Upper lobe of right lung (tissue), 1 donor: ENCODE results near the gene INPP4B. TPM values are rescaled to one million over a fixed set of nuclear protein-coding genes. Genes with fewer than 3 reads are reported as not detected.
A peak's percentile ranks its signal among the peaks of the same experiment; 100 is the strongest.

Experiments used
- ATAC-seq: fragments of 200-7000 bp; cut with Tn5 transposase; one replicate; pipeline ENCODE4 v1.9.1; 2020; ENCODE audit warnings: mild to moderate bottlenecking, moderate library complexity
- DNase-seq: peaks from one replicate; pipeline ENCODE4 v3.0.0-alpha.2; 2020
- H3K27ac ChIP-seq: fragments of 200-600 bp; one replicate; pipeline ENCODE4 v1.8.0; 2022
- H3K27me3 ChIP-seq: fragments of 200-600 bp; one replicate; pipeline ENCODE4 v1.8.0; 2022; ENCODE audit warnings: mild to moderate bottlenecking
- H3K36me3 ChIP-seq: fragments of 200-600 bp; one replicate; pipeline ENCODE4 v1.8.0; 2022
- H3K4me1 ChIP-seq: fragments of 200-600 bp; one replicate; pipeline ENCODE4 v1.8.0; 2022
- H3K4me3 ChIP-seq: fragments of 200-600 bp; one replicate; pipeline ENCODE4 v1.8.0; 2022; ENCODE audit warnings: mild to moderate bottlenecking
- H3K9me3 ChIP-seq: fragments of 200-600 bp; one replicate; pipeline ENCODE4 v1.8.0; 2022
- intact Hi-C: fragments of 100-400 bp; cut with DNase I; formaldehyde crosslinking; loops from one replicate; pipeline ENCODE4 v1.11.0; 2022
- total RNA-seq: library from RNA; stranded (reverse); fragmentation: NEBNext Ultra II Directional; extraction: Animal tissue kit (Norgen Biotek cat#: 25700); gene quantifications from one replicate; pipeline ENCODE4 v1.2.1, GENCODE V29; 2021
- TF ChIP-seq, protein P1 (sequence below): fragments of 200-600 bp; IDR thresholded peaks from one replicate; pipeline ENCODE4 v1.8.0; 2022; ENCODE audit warnings: antibody characterized with exemption
- donor health status: DM: no; HTN: yes; CAD: no; lungs with severe emphysema.

INPP4B gene
- total RNA-seq, 1 donor from 2014 or later, result 20.7 TPM

DNA sequence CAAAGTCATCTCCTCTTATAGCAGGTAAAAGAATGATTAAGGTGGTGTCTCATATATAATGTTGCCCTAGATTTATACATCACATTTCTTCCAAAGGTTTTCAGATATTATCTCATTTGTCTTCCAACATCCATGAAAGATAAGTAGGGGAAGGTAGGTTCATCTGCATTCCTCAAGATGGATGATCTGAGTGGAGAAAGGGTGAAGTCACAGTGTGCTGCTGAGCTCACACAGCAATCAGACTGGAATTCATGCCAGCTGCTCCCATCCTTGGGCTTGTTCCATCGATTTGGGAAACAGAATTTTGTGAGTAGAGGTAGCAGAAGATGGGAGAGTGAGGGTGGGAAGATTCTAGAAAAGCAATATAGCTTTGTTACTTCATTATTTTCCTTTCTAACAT, 482.4 kb downstream of the INPP4B start:
- DNase-seq, result no peak
- TF ChIP-seq, protein P1, sequence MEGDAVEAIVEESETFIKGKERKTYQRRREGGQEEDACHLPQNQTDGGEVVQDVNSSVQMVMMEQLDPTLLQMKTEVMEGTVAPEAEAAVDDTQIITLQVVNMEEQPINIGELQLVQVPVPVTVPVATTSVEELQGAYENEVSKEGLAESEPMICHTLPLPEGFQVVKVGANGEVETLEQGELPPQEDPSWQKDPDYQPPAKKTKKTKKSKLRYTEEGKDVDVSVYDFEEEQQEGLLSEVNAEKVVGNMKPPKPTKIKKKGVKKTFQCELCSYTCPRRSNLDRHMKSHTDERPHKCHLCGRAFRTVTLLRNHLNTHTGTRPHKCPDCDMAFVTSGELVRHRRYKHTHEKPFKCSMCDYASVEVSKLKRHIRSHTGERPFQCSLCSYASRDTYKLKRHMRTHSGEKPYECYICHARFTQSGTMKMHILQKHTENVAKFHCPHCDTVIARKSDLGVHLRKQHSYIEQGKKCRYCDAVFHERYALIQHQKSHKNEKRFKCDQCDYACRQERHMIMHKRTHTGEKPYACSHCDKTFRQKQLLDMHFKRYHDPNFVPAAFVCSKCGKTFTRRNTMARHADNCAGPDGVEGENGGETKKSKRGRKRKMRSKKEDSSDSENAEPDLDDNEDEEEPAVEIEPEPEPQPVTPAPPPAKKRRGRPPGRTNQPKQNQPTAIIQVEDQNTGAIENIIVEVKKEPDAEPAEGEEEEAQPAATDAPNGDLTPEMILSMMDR, result no peak
- H3K36me3 ChIP-seq, result no peaks in the 10 kb centered on the region

DNA sequence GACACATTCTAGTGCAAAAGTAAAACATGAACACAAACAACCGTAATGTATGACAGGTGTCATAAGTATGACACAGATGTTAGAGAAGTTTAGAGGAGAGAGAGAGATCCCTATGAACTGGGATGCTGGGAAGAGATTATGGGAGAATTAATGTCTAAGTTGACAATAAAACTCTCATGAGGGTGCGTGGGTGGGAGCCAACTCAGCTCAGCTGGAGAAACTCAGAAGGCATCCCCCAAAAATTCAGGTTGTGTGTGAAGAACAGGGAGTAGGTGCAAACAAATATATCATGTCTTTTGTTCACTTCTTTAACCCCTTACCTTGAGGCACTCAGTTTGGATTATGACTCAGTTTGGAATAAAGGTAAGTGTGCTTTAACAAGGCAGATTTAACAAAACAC, 484.1 kb downstream of the INPP4B start:
- TF ChIP-seq, protein P1, result no peak
- Histone ChIP-seq H3K4me3 (no peak overlapping the region), H3K27me3 (no peaks in the 10 kb centered on the region), H3K36me3 (no peaks in the 10 kb centered on the region), H3K4me1 (no peaks in the 10 kb centered on the region), H3K27ac (no peak overlapping the region), H3K9me3 (no peaks in the 10 kb centered on the region)
- intact Hi-C loops, result no loop called here
- ATAC-seq, result no peak
- DNase-seq, result no peak

More for the DNA sequence above, 482.4 kb downstream of the INPP4B start:
- H3K27ac ChIP-seq, result no peak overlapping the region
- H3K4me1 ChIP-seq, result peaks cover 6% of the 10 kb centered on the region
- no peaks in the 10 kb centered on the region for H3K9me3 ChIP-seq
- H3K4me3 ChIP-seq, result no peak overlapping the region
- no peak for ATAC-seq
- no peaks in the 10 kb centered on the region for H3K27me3 ChIP-seq
- intact Hi-C loops, result no loop called here

DNA sequence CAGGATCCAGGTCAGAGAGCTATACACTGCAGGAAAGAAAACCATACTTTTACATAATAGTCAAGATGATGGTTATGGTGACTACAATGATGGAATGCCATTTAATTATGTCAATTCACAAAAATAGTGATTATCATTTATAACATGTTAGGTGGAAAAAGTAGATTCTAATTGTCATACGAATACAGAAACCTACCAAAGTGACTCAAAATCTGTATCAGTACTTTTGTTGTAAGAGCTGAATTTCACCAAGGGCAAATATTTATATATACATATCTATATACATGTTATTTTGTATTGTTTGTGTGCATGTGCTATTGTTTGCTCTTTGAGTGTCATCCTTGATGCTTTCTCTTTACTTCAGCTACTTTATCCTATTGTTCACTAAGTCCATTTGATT, 485.4 kb downstream of the INPP4B start:
- ATAC-seq (no peak), DNase-seq (no peak)
- TF ChIP-seq, protein P1, result no peak
- H3K9me3 ChIP-seq, result no peaks in the 10 kb centered on the region
- H3K27ac ChIP-seq, result no peak overlapping the region
- no peak overlapping the region for H3K4me3 ChIP-seq
- intact Hi-C loops, result no loop called here
- no peaks in the 10 kb centered on the region for H3K36me3 ChIP-seq
- peaks cover 1% of the 10 kb centered on the region for H3K4me1 ChIP-seq
- H3K27me3 ChIP-seq, result no peaks in the 10 kb centered on the region

DNA sequence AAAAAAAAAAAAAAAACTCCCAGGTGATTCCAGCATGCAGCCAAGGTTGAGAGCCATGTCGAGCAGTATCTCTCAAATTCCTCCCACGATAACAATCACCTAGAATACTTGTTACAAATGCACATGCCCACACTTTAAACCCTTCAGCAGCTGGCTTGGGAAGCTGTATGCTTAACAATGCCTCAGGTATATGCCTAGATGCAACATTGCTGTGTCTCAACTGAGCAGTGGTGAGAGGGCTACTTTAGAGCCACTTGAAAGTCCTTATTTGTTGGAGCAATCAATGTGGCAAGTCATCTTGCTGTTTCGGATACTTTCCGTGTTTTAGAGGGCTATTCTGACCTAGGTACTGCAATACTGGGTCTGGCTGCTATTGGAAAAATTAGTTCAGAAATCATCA, 487.4 kb downstream of the INPP4B start:
- DNase-seq, result no peak
- H3K4me3 ChIP-seq, result no peak overlapping the region
- intact Hi-C loops, result no loop called here
- no peaks in the 10 kb centered on the region for H3K9me3 ChIP-seq
- H3K27me3 ChIP-seq, result no peaks in the 10 kb centered on the region
- no peak overlapping the region for H3K27ac ChIP-seq
- peaks cover 5% of the 10 kb centered on the region for H3K4me1 ChIP-seq
- no peaks in the 10 kb centered on the region for H3K36me3 ChIP-seq
- peak; percentile 86 for ATAC-seq
- TF ChIP-seq, protein P1, result no peak

DNA sequence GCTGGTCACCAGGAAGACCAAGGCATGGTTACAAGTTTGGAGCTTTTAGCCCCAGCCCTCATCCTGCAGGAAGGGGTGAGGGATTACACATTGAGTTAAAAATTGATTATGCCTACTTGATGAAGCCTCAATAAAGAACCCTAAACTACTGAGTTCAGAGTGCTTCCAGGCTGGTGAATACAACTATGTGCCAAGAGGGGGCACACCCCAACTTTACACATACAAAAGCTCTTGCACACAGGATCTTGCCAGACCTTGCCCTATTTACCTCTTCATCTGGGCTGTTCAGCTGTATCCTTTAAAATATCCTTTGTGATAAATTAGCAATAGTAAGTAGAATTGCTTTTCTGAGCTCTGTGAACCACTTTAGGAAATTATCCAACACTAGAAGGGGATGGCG, 489.3 kb downstream of the INPP4B start:
- DNase-seq (no peak), ATAC-seq (no peak)
- Histone ChIP-seq H3K4me3 (no peak overlapping the region), H3K4me1 (peaks cover 24% of the 10 kb centered on the region), H3K36me3 (no peaks in the 10 kb centered on the region), H3K27ac (no peak overlapping the region), H3K27me3 (no peaks in the 10 kb centered on the region), H3K9me3 (no peaks in the 10 kb centered on the region)
- TF ChIP-seq, protein P1, result no peak
- intact Hi-C loops, result no loop called here

DNA sequence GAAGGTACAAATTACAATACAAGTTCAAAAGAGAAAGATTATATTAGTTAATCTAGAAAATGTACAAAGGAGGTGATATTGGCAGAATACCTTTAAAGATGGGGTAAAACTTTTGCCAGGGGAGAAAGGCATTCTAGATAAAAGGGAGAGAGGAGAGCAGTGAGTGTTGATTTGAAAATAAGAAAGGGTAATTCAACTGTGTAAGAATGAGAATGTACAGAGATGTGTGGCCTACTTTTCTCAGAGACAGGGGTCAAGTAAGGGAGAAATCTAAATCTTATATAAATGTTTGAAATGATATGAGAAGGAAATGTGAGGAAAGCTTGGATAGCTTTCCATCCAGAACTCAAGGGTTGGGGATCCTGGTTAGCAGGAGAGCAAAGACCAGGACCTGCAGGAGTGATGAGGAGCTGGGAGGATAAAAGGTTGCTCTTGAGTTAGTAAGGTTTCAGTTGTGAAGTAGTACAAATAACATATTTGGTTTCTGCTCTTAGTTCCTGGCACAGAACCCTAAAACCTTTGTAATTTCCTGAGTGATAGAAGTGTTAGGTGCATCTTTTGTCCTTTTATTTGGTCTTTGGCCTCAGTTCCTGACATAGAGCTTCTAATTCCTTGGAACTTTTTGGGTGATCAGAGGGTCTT, 489.9 kb downstream of the INPP4B start:
- intact Hi-C loops, result no loop called here
- Histone ChIP-seq H3K27ac (no peak overlapping the region), H3K4me1 (peaks cover 29% of the 10 kb centered on the region), H3K27me3 (no peaks in the 10 kb centered on the region), H3K9me3 (no peaks in the 10 kb centered on the region), H3K36me3 (no peaks in the 10 kb centered on the region), H3K4me3 (no peak overlapping the region)
- TF ChIP-seq, protein P1, result no peak
- ATAC-seq (no peak), DNase-seq (no peak)
